ENCODE measurements around the gene ELMOD3.
"Not testable (repeated sequence)": the region's sequence is repeated elsewhere in the genome, so short reads cannot be mapped to it uniquely, and the experiment has no call there.

The ELMOD3 gene

DNA sequence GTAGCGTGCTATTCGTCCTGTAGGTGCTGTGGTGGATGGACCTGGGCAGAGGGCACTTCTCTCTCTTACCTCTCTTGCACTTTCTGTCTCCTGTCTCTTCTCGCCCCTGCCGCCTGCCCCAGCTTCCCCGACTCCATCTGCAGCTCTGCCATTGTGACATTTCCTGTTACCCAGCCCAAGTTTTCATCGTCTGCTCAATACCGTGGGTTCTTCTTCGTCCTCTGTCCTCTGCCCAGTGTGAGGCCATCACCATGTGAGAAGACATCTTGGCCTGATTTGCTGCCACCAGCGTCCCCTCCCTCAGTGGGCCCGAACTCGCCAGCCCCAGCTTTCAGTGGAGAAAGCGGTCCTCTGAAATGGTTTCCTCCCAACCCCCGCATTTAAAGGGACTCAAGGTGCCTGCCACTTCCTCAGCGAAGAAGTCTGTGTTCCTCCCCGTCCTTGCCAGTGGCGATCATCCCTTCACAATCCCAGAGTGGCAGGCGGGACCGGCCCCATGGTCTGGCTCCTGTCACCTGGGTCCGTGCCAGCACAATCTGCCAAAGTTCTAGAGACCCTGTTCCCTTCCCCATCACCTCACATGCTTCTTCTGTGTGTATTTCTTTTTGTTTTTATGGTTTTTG, 44.8 kb upstream of the ELMOD3 start:
- Histone ChIP-seq H3K27me3 (ENCODE audit: low read depth, low read length) (peaks cover 6% of the 10 kb centered on the region; the same call in 1 of the 2 replicates), H3K9me3 (ENCODE audit: insufficient read depth, low read length) (no peaks in the 10 kb centered on the region), H2AFZ (ENCODE audit: low read depth, low read length) (no peak overlapping the region), H4K20me1 (ENCODE audit: insufficient read depth, low read length) (no peaks in the 10 kb centered on the region), H3K9ac (ENCODE audit: low read length) (no peak overlapping the region), H3K79me2 (ENCODE audit: low read length) (no peaks in the 10 kb centered on the region), H3K36me3 (replicated peaks; ENCODE audit: low read depth, low read length) (peaks cover 5% of the 10 kb centered on the region), H3K4me3 (ENCODE audit: low read length) (no peak overlapping the region), H3K4me2 (ENCODE audit: low read length) (peak overlapping the region; percentile 40), H3K27ac (ENCODE audit: low read length) (no peak overlapping the region), H3K4me1 (ENCODE audit: low read length) (peaks cover 22% of the 10 kb centered on the region)
- TF ChIP-seq, protein P1, sequence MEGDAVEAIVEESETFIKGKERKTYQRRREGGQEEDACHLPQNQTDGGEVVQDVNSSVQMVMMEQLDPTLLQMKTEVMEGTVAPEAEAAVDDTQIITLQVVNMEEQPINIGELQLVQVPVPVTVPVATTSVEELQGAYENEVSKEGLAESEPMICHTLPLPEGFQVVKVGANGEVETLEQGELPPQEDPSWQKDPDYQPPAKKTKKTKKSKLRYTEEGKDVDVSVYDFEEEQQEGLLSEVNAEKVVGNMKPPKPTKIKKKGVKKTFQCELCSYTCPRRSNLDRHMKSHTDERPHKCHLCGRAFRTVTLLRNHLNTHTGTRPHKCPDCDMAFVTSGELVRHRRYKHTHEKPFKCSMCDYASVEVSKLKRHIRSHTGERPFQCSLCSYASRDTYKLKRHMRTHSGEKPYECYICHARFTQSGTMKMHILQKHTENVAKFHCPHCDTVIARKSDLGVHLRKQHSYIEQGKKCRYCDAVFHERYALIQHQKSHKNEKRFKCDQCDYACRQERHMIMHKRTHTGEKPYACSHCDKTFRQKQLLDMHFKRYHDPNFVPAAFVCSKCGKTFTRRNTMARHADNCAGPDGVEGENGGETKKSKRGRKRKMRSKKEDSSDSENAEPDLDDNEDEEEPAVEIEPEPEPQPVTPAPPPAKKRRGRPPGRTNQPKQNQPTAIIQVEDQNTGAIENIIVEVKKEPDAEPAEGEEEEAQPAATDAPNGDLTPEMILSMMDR (IDR thresholded peaks at IDR 0.05; ENCODE audit: low read depth, low read length): no peak
- TF ChIP-seq EZH2phosphoT487 (IDR thresholded peaks at IDR 0.05; ENCODE audit: low read depth): no peak

DNA sequence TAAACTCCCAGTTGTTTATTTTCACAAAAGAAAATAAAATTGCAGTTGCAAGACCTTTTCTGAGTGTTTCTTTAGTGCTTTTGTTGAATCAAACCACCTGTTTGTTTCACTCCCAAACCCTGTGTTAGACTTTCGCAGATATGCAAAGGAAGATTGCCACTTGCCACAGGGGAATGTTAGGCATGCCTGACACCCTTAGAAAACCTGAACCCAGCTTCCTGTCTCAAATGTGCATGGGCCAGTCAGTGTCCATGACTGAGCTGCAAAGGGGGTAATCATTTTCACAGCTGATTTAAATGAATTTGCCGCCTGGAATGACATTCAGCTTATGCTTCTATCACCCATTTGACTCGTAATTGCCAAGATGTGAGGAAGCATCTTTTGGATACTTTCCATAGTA, 44.2 kb upstream of the ELMOD3 start:
- TF ChIP-seq EZH2phosphoT487 (IDR thresholded peaks at IDR 0.05; ENCODE audit: low read depth): no peak
- TF ChIP-seq, protein P1 (IDR thresholded peaks at IDR 0.05; ENCODE audit: low read depth, low read length): no peak
- H3K4me2 ChIP-seq (ENCODE audit: low read length): no peak overlapping the region
- H3K4me1 ChIP-seq (ENCODE audit: low read length): peaks cover 22% of the 10 kb centered on the region
- no peak overlapping the region for H3K9ac ChIP-seq (ENCODE audit: low read length)
- H3K27ac ChIP-seq (ENCODE audit: low read length): no peak overlapping the region
- peaks cover 5% of the 10 kb centered on the region for H3K36me3 ChIP-seq (replicated peaks; ENCODE audit: low read depth, low read length)
- no peaks in the 10 kb centered on the region for H3K79me2 ChIP-seq (ENCODE audit: low read length)
- peaks cover 6% of the 10 kb centered on the region; the same call in 1 of the 2 replicates for H3K27me3 ChIP-seq (ENCODE audit: low read depth, low read length)
- no peaks in the 10 kb centered on the region for H4K20me1 ChIP-seq (ENCODE audit: insufficient read depth, low read length)
- H3K9me3 ChIP-seq (ENCODE audit: insufficient read depth, low read length): no peaks in the 10 kb centered on the region
- no peak overlapping the region for H2AFZ ChIP-seq (ENCODE audit: low read depth, low read length)
- H3K4me3 ChIP-seq (ENCODE audit: low read length): no peak overlapping the region

DNA sequence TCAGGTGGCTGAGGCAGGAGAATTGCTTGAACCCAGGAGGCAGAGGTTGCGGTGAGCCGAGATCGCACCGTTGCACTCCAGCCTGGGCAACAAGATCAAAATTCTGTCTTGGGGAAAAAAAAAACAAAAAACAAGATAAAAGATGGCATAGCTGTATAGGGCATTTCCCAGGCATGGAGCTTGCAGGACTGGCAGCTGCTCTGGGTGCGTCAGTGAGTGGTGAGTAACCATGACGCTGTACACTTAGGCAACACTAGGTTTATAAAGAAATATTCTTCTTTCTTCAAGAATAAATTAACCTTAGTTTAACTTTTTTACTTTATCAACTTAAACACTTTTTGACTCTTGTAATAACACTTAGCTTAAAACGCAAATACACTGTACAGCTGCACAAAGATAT, 42.2 kb upstream of the ELMOD3 start:
- Histone ChIP-seq H3K4me1 (ENCODE audit: low read length) (peaks cover 19% of the 10 kb centered on the region), H3K79me2 (ENCODE audit: low read length) (no peaks in the 10 kb centered on the region), H3K27ac (ENCODE audit: low read length) (no peak overlapping the region), H3K27me3 (ENCODE audit: low read depth, low read length) (peaks cover 6% of the 10 kb centered on the region; the same call in 1 of the 2 replicates), H3K4me2 (ENCODE audit: low read length) (no peak overlapping the region), H3K4me3 (ENCODE audit: low read length) (no peak overlapping the region), H3K36me3 (replicated peaks; ENCODE audit: low read depth, low read length) (peaks cover 8% of the 10 kb centered on the region), H3K9ac (ENCODE audit: low read length) (no peak overlapping the region), H2AFZ (ENCODE audit: low read depth, low read length) (no peak overlapping the region), H3K9me3 (ENCODE audit: insufficient read depth, low read length) (no peaks in the 10 kb centered on the region), H4K20me1 (ENCODE audit: insufficient read depth, low read length) (no peaks in the 10 kb centered on the region)
- TF ChIP-seq EZH2phosphoT487 (IDR thresholded peaks at IDR 0.05; ENCODE audit: low read depth): no peak
- TF ChIP-seq, protein P1 (IDR thresholded peaks at IDR 0.05; ENCODE audit: low read depth, low read length): no peak

DNA sequence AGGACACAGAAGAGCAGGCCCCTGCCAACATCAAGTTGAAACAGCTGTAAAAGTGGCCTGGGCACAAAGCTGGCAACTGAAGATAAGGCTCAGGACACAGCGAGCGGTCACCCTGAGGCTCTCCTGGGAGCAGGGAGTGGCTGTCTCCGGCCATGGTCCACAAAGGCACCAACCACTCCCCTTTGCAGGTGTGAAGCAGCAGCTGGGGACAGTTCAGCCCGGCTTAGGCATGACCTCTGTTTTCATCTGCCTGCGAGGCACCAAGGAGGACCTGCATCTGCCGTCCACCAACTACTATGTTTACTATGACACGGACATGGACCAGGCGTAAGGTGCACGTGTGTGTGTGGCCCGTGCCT, 39.7 kb upstream of the ELMOD3 start:
- Histone ChIP-seq H3K9ac (ENCODE audit: low read length) (no peak overlapping the region), H2AFZ (ENCODE audit: low read depth, low read length) (no peak overlapping the region), H3K36me3 (replicated peaks; ENCODE audit: low read depth, low read length) (peaks cover 22% of the 10 kb centered on the region), H3K4me3 (ENCODE audit: low read length) (no peak overlapping the region), H4K20me1 (ENCODE audit: insufficient read depth, low read length) (peaks cover 11% of the 10 kb centered on the region; the same call in 1 of the 2 replicates), H3K79me2 (ENCODE audit: low read length) (peaks cover 15% of the 10 kb centered on the region), H3K27ac (ENCODE audit: low read length) (no peak overlapping the region), H3K4me2 (ENCODE audit: low read length) (no peak overlapping the region), H3K27me3 (ENCODE audit: low read depth, low read length) (no peaks in the 10 kb centered on the region), H3K4me1 (ENCODE audit: low read length) (peaks cover 5% of the 10 kb centered on the region), H3K9me3 (ENCODE audit: insufficient read depth, low read length) (no peaks in the 10 kb centered on the region)
- TF ChIP-seq, protein P1 (IDR thresholded peaks at IDR 0.05; ENCODE audit: low read depth, low read length): no peak
- no peak for TF ChIP-seq EZH2phosphoT487 (IDR thresholded peaks at IDR 0.05; ENCODE audit: low read depth)

DNA sequence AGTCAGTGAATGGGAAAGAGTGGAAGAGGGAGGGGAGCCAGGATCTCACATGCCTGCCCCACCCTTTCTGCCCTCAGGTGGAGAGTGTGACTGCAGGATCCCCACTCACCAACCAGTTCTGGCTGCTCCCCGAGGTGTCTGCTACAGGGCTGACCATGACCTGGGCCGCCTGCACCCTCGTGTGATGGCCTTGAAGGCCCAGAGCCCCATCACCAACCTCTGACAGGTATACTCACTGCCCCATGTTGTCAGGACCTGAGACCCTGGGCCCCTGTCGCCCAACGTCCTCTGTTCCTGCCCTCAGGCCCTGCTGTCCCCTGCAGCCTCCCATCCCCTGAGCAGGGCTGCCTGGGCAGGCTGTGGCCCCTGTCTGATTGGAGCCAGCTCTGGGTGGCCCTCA, 38.6 kb upstream of the ELMOD3 start:
- H3K9ac ChIP-seq (ENCODE audit: low read length); H3K27me3 ChIP-seq (ENCODE audit: low read depth, low read length); H3K4me3 ChIP-seq (ENCODE audit: low read length); H3K4me2 ChIP-seq (ENCODE audit: low read length); H3K4me1 ChIP-seq (ENCODE audit: low read length); H3K9me3 ChIP-seq (ENCODE audit: insufficient read depth, low read length); H2AFZ ChIP-seq (ENCODE audit: low read depth, low read length); H3K27ac ChIP-seq (ENCODE audit: low read length): not testable (repeated sequence)
- H3K36me3 ChIP-seq (replicated peaks; ENCODE audit: low read depth, low read length): peaks cover 32% of the 10 kb centered on the region
- H3K79me2 ChIP-seq (ENCODE audit: low read length): peaks cover 25% of the 10 kb centered on the region
- H4K20me1 ChIP-seq (ENCODE audit: insufficient read depth, low read length): peaks cover 18% of the 10 kb centered on the region

Measured in OCI-LY3 (cell line).